PC-3 (cell line): ENCODE data around the gene TERB1. TPM values are rescaled to one million over a fixed set of nuclear protein-coding genes. Genes with fewer than 3 reads are reported as not detected.

Experiments
- ATAC-seq: fragments of 200-7000 bp; cut with Tn5 transposase; 2 replicates; pipeline ENCODE4 v1.9.1; 2020; ENCODE audit warnings: mild to moderate bottlenecking, moderate library complexity
- BruUV-seq: library from RNA; stranded (reverse); fragments of 400-500 nt; replicated peaks from 2 replicates; lab custom pipeline; 2021; lab: Mats Ljungman, UMichigan
- CTCF ChIA-PET: fragments of 300-600 bp; sonication (Branson Sonifier 250); formaldehyde crosslinking; loops from one replicate; lab custom pipeline; 2022; ENCODE audit warnings: antibody characterized with exemption; lab: Charles Lee
- POLR2A ChIA-PET: fragments of 300-600 bp; sonication (Branson Sonifier 250); formaldehyde crosslinking; loops from one replicate; lab custom pipeline; 2022; ENCODE audit warnings: antibody characterized with exemption; ENCODE audit not compliant: unreplicated experiment; lab: Charles Lee
- DNase-seq: peaks from one replicate; pipeline ENCODE4 v3.0.0-alpha.2; 2015
- H2AFZ ChIP-seq: fragments of 300-600 bp; sonication (generic); 2 replicates; pipeline ENCODE4 v1.6.0; 2016; ENCODE audit warnings: antibody characterized with exemption, low read length
- H3F3A ChIP-seq: fragments of 300-600 bp; sonication (generic); one replicate; pipeline ENCODE4 v1.6.0; 2017; ENCODE audit warnings: antibody characterized with exemption, low read length, control low read depth, mild to moderate bottlenecking; ENCODE audit not compliant: unreplicated experiment
- H3K27ac ChIP-seq: fragments of 300-600 bp; sonication (generic); 2 replicates; pipeline ENCODE4 v1.5.1; 2016; ENCODE audit warnings: mild to moderate bottlenecking, low read length
- H3K27me3 ChIP-seq: fragments of 300-600 bp; sonication (generic); 2 replicates; pipeline ENCODE4 v1.6.1; 2016; ENCODE audit warnings: low read length, mixed read lengths
- H3K36me3 ChIP-seq: fragments of 300-600 bp; sonication (generic); 2 replicates; pipeline ENCODE4 v1.6.1; 2016; ENCODE audit warnings: low read depth, mixed run types, low read length, mixed read lengths
- H3K4me1 ChIP-seq: fragments of 300-600 bp; sonication (generic); 2 replicates; pipeline ENCODE4 v1.5.1; 2016; ENCODE audit warnings: low read length; ENCODE audit not compliant: insufficient read depth
- H3K4me2 ChIP-seq: fragments of 300-600 bp; sonication (generic); 2 replicates; pipeline ENCODE4 v1.6.0; 2016; ENCODE audit warnings: low read length
- H3K4me3 ChIP-seq: fragments of 300-600 bp; sonication (generic); 2 replicates; pipeline ENCODE4 v1.5.1; 2016; ENCODE audit warnings: mild to moderate bottlenecking, low read length, mixed read lengths
- H3K79me2 ChIP-seq: fragments of 300-600 bp; sonication (generic); 2 replicates; pipeline ENCODE4 v1.6.1; 2017; ENCODE audit warnings: low read length, mixed read lengths
- H3K9ac ChIP-seq: fragments of 300-600 bp; sonication (generic); 2 replicates; pipeline ENCODE4 v1.6.0; 2016; ENCODE audit warnings: mild to moderate bottlenecking, low read length
- H3K9me2 ChIP-seq: fragments of 300-600 bp; sonication (generic); replicated peaks from 2 replicates; pipeline ENCODE4 v1.6.1; 2016; ENCODE audit warnings: mixed run types, low read length, mixed read lengths
- H3K9me3 ChIP-seq: fragments of 300-600 bp; sonication (generic); 2 replicates; pipeline ENCODE4 v1.6.1; 2016; ENCODE audit warnings: low read length, mixed read lengths
- H4K20me1 ChIP-seq: fragments of 300-600 bp; sonication (generic); 2 replicates; pipeline ENCODE4 v1.6.1; 2016; ENCODE audit warnings: low read length, mixed read lengths
- CTCF ChIP-seq: fragments of 300-600 bp; sonication (generic); conservative IDR thresholded peaks from 2 replicates; pipeline ENCODE4 v1.5.1; 2017; ENCODE audit warnings: antibody characterized with exemption, low read depth, mild to moderate bottlenecking, low read length
- EZH2 ChIP-seq: fragments of 300-600 bp; sonication (generic); IDR thresholded peaks from one replicate; pipeline ENCODE4 v1.6.1; 2017; ENCODE audit warnings: antibody characterized with exemption, mild to moderate bottlenecking, low read length; ENCODE audit not compliant: unreplicated experiment
- EZH2phosphoT487 ChIP-seq: fragments of 300-600 bp; sonication (generic); IDR thresholded peaks from 2 replicates; pipeline ENCODE4 v1.6.1; 2018; ENCODE audit warnings: mild to moderate bottlenecking, antibody characterized with exemption, low read length, borderline replicate concordance
- intact Hi-C: fragments of 100-400 bp; cut with micrococcal nuclease; formaldehyde crosslinking; loops from 2 replicates; pipeline ENCODE4 v1.9.0; 2023
- total RNA-seq: library from RNA; depleted of rRNA; stranded (reverse); fragments of >200 nt; gene quantifications from 2 replicates; pipeline ENCODE4 v1.2.3, GENCODE V29; 2014

TERB1 gene
- total RNA-seq, 1 experiment from 2014 or later, result not detected

- no peaks in the 10 kb centered on the region for H3K27me3 ChIP-seq
- POLR2A ChIA-PET, result no interaction called here
- intact Hi-C loops, result no loop called here
- H3K9me2 ChIP-seq, result no peaks in the 10 kb centered on the region
- no peaks in the 10 kb centered on the region for H4K20me1 ChIP-seq
- H3K4me3 ChIP-seq, result no peak overlapping the region
- H3K36me3 ChIP-seq, result no peaks in the 10 kb centered on the region
- no peak overlapping the region for H3K9ac ChIP-seq
- DNase-seq (peak; percentile 29), ATAC-seq (no peak)
- peaks cover 27% of the 10 kb centered on the region for H3K79me2 ChIP-seq
- H3K27ac ChIP-seq, result no peak overlapping the region
- CTCF ChIA-PET, result no interaction called here
- no peaks in the 10 kb centered on the region for H3F3A ChIP-seq
- peak overlapping the region; percentile 51 for H2AFZ ChIP-seq
- BruUV-seq, result no TSS peak
- TF ChIP-seq EZH2phosphoT487 (no peak), CTCF (no peak), EZH2 (no peak)
- H3K4me1 ChIP-seq, result peaks cover 15% of the 10 kb centered on the region
- peak overlapping the region; percentile 38; the same call in 1 of the 2 replicates for H3K4me2 ChIP-seq
- no peaks in the 10 kb centered on the region for H3K9me3 ChIP-seq
Measured at GRCh38 chr16:66832661-66833305, 31.4 kb upstream of the TERB1 start.

GRCh38 chr16:66832190-66832589 is 30.8 kb upstream of the TERB1 start:
- no peak overlapping the region for H3K27ac ChIP-seq
- intact Hi-C loops, result no loop called here

More at GRCh38 chr16:66832190-66832589, 30.8 kb upstream of the TERB1 start:
- TF ChIP-seq EZH2, result no peak
- no peak for TF ChIP-seq CTCF
- DNase-seq, result no peak
- no peak for ATAC-seq
- no peak overlapping the region for H2AFZ ChIP-seq
- no peaks in the 10 kb centered on the region for H3F3A ChIP-seq
- peaks cover 30% of the 10 kb centered on the region for H3K79me2 ChIP-seq
- H3K36me3 ChIP-seq, result no peaks in the 10 kb centered on the region; the same call in 1 of the 2 replicates
- no peak overlapping the region for H3K4me2 ChIP-seq
- no peak overlapping the region for H3K9ac ChIP-seq
- no peaks in the 10 kb centered on the region for H3K9me2 ChIP-seq
- no peak overlapping the region for H3K4me3 ChIP-seq
- H4K20me1 ChIP-seq, result no peaks in the 10 kb centered on the region
- ChIA-PET CTCF (no interaction called here), POLR2A (no interaction called here)
- no TSS peak for BruUV-seq
- H3K9me3 ChIP-seq, result no peaks in the 10 kb centered on the region
- no peaks in the 10 kb centered on the region for H3K27me3 ChIP-seq
- H3K4me1 ChIP-seq, result peaks cover 15% of the 10 kb centered on the region
